Stromal cell of bone marrow (primary cell): ENCODE measurements around the gene PHYKPL.
A peak's percentile ranks its signal among the peaks of the same experiment; 100 is the strongest.
"Not testable (repeated sequence)": the region's sequence is repeated elsewhere in the genome, so short reads cannot be mapped to it uniquely, and the experiment has no call there.

ENCODE experiments used
- DNase-seq: peaks from one replicate; pipeline ENCODE4 v3.0.0-alpha.2; 2012; ENCODE audit warnings: low read depth

The PHYKPL gene

DNA sequence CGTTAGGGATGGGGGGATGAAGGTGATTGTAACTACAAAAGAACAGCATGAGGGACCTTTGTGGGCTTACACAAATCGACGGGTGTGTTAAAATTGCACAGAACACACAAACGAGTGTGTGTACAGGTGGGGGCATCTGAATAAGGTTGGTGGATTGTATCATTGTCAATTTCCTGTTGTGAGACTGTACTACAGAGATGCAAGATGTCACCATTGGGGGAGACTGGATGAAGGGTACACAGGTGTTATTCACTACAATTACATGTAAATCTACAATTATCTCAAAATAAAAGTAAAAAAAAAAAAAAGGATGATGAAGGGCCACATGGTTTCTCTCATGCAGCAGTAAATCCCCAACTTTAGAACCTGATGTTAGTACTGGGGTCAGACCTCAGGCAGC, 31.4 kb upstream of the PHYKPL start:
- no peak for DNase-seq

- DNase-seq = no peak
Observed at GRCh38 chr5:178261666-178262600, 29.3 kb upstream of the PHYKPL start.

GRCh38 chr5:178259623-178260536, 27.3 kb upstream of the PHYKPL start:
- DNase-seq = no peak

DNA sequence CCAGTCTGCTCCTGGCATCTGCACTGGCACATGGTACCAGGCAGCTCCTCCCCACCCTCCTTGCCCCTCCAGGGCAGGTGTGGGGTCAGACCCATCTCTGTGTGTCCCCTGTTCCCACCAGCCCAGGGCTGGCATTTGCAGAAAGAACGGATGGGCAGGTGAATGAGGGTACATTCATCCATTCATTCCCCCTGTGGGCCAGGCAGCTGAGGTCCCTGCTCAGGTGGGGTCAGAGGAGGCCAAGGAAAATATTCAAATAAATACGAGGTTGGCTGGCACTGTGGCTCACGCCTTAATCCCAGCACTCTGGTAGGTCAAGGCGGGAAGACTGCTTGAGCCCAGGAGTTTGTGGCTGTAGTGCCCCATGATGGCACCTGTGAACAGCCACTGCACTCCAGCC, 25.0 kb upstream of the PHYKPL start:
- no peak for DNase-seq

GRCh38 chr5:178256746-178257145, 24.1 kb upstream of the PHYKPL start:
- DNase-seq = no peak

- DNase-seq = not testable (repeated sequence)
Observed at GRCh38 chr5:178253632-178254031, 21.0 kb upstream of the PHYKPL start.

DNA sequence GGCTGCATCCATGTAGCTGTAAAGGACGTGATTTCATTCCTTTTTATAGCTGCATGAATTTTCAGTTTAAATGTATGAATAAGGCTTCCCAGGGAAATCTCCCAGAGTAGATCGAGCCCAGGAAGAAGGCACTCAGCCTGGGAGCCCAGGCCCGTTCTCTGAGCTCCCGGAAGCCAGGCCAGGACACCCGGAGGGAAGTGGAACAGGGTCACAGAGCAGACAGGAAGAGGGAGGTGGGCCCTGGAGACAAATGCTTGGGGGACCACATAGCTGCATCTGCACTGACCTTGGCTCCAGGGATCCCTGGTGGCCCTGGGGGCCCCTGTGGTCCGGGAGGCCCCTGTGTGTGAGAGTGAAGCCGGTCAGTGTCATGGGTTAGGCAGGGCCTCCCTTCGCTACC, 19.7 kb upstream of the PHYKPL start:
- no peak for DNase-seq

DNA sequence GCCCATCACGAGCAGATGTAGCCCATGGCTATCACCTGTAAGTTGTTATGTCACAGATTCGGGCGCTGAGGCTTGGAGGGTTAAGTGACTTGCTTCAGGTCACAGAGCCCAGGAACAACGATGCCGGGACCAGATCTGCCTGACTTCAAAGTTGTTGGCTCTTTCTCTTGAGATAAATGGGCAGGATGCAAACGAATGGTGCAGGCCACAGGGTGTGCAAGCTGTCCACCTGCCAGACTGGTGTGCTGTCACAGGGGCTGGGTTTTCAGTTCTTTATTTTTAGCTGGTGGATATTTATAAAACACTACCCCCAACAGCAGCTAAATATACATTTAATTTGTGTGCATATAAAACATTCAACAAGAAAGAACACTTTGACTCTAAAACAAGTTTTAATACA, 17.7 kb upstream of the PHYKPL start:
- no peak for DNase-seq

DNA sequence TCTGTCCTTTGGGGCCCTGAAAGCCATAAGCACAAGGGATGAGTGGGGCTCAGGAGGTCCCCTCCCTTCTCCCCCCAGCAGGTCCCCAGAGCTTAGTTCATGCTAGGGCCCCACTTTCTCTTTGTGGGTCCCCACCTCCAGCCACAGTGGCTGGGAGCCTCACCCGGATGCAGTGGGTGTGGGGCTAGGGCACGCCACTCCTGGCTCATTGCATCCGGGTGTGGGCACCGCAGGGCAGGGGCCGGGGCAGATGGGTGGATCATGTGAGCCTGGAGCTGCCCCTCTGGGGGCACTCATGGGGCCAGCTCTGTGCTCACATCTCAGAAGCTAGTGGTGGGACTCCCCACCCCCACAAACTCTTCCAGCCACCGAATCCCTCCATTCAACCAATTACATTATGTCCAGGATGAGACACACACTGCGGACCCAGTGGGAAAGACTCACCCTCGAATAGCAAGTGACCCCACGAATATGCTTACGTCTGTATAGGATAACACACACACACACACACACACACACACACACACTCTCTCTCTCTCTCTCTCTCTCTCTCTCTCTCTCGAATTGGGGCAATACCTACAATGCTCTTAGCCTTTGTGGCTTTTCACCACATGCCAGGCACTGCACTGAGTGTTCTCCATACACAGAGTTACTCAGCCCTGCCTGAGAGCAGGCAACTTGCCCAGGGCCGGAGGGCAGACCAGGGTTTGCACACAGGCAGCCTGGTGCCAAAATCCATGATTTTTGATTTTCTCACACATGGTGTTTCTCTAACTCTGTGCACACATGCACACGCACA, 16.8 kb upstream of the PHYKPL start:
- DNase-seq = peak; percentile 79

DNA sequence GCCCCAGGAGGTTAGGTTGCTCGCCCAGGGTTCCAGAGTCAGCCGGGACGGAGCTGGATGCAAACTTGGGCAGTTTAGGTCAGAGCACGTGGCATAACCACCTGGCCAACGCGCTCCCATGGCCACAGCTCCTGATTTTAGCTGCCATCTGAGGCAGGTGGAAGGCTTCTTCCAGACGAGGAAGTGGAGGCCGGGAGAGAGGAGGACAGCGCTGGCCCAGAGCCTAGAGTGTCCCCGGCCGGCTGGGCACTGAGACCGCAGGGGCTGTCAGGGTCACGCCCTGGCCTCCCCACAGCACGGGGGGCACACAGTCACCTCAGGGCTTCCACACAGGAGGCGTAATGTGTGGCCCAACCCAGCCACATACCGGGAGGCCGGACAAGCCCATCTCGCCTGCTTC, 16.1 kb upstream of the PHYKPL start:
- no peak for DNase-seq

- DNase-seq = no peak
Observed at GRCh38 chr5:178247481-178248456, 15.2 kb upstream of the PHYKPL start.

GRCh38 chr5:178246624-178247279, 14.2 kb upstream of the PHYKPL start:
- DNase-seq = no peak

DNA sequence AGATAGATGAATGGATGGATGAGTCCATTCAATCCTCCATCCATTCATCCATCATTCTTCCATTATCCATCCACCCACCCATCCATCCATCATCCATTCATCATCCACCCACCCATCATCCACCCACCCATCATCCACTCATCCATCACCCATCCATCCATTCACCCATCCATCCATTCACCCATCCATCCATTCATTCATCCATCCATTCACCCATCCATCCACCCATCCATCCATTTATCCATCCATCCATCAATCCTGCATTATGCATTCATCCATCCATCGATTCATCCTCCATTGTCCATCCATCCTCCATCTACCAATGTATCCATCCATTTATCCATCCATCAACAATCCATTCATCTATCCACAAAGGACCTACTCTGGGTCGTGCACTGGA, 12.8 kb upstream of the PHYKPL start:
- no peak for DNase-seq

- no peak for DNase-seq
Observed at GRCh38 chr5:178244576-178244975, 12.0 kb upstream of the PHYKPL start.

- no peak for DNase-seq
Observed at GRCh38 chr5:178242416-178242815, 9.8 kb upstream of the PHYKPL start.

GRCh38 chr5:178241688-178242231, 9.2 kb upstream of the PHYKPL start:
- no peak for DNase-seq

GRCh38 chr5:178241231-178241663, 8.6 kb upstream of the PHYKPL start:
- no peak for DNase-seq

GRCh38 chr5:178240766-178241165, 8.2 kb upstream of the PHYKPL start:
- DNase-seq = no peak

DNA sequence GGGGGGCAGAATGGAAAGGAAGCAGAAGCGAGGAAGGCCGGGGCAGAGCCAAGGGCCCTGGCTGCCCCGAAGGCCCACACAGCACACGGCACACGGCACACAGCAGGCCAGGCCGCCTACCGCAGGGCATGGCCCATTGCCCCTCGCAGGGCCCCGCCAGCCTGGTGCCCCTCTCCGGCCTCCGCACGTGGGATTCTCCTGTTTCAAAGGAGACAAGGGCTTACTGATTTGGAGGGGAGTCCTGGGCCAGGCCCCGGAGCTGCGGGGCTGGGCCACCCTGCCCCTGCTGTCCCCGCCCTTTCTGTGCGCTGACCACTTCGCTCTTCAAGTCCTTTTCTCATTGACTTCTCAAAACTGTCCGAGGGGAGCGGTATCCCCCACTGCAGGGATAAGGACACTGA, 7.7 kb upstream of the PHYKPL start:
- no peak for DNase-seq
